ENCODE results near the gene FBLN2. TPM values are rescaled to one million over a fixed set of nuclear protein-coding genes. Genes with fewer than 3 reads are reported as not detected.

The FBLN2 gene
- total and polyA plus RNA-seq, 2 of the 13 experiments (the other 11 are each of a cell fraction or from before 2014, with no cell fraction given), result not detected

DNA sequence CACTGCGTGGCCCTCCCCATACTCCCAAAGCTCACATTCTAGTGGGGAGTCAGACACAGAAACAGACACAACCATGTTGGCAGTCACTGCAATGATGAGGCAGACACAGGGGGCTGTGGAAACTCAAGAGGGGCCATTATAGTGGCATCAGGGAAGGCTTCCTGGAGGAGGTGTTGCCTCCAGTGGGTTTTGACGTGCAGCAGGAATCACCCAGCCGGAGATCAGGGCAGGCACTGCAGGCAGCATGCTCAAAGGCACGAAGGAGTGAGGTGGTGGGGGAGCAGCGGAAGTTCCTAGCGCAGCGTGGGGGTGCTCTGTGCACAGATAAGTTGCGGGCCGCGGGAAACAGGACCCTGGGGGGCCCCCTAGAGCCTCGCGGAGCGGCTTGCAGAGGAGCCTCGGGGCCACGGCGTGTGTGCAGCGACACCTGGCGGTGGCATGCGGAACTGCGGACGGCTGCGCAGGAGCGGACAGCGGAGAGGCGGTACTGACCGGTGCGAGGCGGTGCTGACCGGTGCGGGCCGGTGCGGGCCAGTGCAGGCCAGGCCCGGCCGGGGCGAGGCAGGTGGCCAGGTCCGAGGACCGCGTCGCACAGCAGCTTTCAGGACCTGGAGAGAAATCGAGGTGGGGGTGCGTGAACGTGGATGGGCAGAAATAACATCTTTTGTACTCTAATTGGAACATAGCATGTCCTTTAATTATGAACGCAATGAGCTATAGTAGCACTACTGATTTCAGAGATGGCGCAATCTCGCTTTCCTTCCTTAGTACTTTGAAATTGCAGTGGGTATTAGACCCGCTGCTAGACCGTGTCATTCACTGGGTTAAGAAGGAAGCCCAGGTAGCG lies 101.5 kb downstream of the FBLN2 start (continued):
- TF ChIP-seq ZSCAN9 (CRISPR knock-in tag; IDR thresholded peaks at IDR 0.05; ENCODE audit: borderline replicate concordance) (no peak), CEBPG (CRISPR knock-in tag; IDR thresholded peaks at IDR 0.05) (no peak), PHF8 (CRISPR knock-in tag; IDR thresholded peaks at IDR 0.05) (no peak), ZFP37 (CRISPR knock-in tag; IDR thresholded peaks at IDR 0.05; ENCODE audit: borderline replicate concordance) (no peak), ZNF747 (CRISPR knock-in tag; IDR thresholded peaks at IDR 0.05; ENCODE audit: borderline replicate concordance) (no peak), ZNF580 (CRISPR knock-in tag; IDR thresholded peaks at IDR 0.05; ENCODE audit: borderline replicate concordance, low read depth) (peak; percentile 73; the same call in 1 of the 2 replicates), ZNF503 (CRISPR knock-in tag; IDR thresholded peaks at IDR 0.05) (no peak), REXO4 (CRISPR knock-in tag; IDR thresholded peaks at IDR 0.05; ENCODE audit: borderline replicate concordance) (no peak), NFYC (CRISPR knock-in tag; IDR thresholded peaks at IDR 0.05) (no peak; the same call in 1 of the 2 replicates), GATAD1 (CRISPR knock-in tag; IDR thresholded peaks at IDR 0.05) (0 out of 2 replicates have a peak, but pooled peaks have one; percentile 27), SALL1 (CRISPR knock-in tag; IDR thresholded peaks at IDR 0.05) (peak; percentile 74), MIER2 (CRISPR knock-in tag; IDR thresholded peaks at IDR 0.05) (peak; percentile 47; the same call in 1 of the 2 replicates), SRSF9 (IDR thresholded peaks at IDR 0.05; ENCODE audit: borderline replicate concordance, insufficient read depth, low read depth, low read length, poor library complexity, severe bottlenecking) (no peak), HMGA1 (CRISPR knock-in tag; conservative IDR thresholded peaks at IDR 0.05) (no peak), ZNF263 (CRISPR knock-in tag; IDR thresholded peaks at IDR 0.05) (no peak), MXI1 (IDR thresholded peaks at IDR 0.05; ENCODE audit: borderline replicate concordance, low read depth, low read length) (peak; percentile 27; the same call in 1 of the 3 replicates), ZFX (CRISPR knock-in tag; IDR thresholded peaks at IDR 0.05; ENCODE audit: low read depth) (peak; percentile 55; the same call in 1 of the 2 replicates), ZFP41 (CRISPR knock-in tag; IDR thresholded peaks at IDR 0.05; ENCODE audit: borderline replicate concordance) (peak; percentile 30; the same call in 1 of the 2 replicates), TOPORS (CRISPR knock-in tag; IDR thresholded peaks at IDR 0.05) (no peak)
- TF ChIP-seq, protein P1, sequence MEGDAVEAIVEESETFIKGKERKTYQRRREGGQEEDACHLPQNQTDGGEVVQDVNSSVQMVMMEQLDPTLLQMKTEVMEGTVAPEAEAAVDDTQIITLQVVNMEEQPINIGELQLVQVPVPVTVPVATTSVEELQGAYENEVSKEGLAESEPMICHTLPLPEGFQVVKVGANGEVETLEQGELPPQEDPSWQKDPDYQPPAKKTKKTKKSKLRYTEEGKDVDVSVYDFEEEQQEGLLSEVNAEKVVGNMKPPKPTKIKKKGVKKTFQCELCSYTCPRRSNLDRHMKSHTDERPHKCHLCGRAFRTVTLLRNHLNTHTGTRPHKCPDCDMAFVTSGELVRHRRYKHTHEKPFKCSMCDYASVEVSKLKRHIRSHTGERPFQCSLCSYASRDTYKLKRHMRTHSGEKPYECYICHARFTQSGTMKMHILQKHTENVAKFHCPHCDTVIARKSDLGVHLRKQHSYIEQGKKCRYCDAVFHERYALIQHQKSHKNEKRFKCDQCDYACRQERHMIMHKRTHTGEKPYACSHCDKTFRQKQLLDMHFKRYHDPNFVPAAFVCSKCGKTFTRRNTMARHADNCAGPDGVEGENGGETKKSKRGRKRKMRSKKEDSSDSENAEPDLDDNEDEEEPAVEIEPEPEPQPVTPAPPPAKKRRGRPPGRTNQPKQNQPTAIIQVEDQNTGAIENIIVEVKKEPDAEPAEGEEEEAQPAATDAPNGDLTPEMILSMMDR (CRISPR knock-in tag; IDR thresholded peaks at IDR 0.05), result peak; percentile 98
- TF ChIP-seq, protein P2, sequence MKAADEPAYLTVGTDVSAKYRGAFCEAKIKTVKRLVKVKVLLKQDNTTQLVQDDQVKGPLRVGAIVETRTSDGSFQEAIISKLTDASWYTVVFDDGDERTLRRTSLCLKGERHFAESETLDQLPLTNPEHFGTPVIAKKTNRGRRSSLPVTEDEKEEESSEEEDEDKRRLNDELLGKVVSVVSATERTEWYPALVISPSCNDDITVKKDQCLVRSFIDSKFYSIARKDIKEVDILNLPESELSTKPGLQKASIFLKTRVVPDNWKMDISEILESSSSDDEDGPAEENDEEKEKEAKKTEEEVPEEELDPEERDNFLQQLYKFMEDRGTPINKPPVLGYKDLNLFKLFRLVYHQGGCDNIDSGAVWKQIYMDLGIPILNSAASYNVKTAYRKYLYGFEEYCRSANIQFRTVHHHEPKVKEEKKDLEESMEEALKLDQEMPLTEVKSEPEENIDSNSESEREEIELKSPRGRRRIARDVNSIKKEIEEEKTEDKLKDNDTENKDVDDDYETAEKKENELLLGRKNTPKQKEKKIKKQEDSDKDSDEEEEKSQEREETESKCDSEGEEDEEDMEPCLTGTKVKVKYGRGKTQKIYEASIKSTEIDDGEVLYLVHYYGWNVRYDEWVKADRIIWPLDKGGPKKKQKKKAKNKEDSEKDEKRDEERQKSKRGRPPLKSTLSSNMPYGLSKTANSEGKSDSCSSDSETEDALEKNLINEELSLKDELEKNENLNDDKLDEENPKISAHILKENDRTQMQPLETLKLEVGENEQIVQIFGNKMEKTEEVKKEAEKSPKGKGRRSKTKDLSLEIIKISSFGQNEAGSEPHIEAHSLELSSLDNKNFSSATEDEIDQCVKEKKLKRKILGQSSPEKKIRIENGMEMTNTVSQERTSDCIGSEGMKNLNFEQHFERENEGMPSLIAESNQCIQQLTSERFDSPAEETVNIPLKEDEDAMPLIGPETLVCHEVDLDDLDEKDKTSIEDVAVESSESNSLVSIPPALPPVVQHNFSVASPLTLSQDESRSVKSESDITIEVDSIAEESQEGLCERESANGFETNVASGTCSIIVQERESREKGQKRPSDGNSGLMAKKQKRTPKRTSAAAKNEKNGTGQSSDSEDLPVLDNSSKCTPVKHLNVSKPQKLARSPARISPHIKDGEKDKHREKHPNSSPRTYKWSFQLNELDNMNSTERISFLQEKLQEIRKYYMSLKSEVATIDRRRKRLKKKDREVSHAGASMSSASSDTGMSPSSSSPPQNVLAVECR (CRISPR knock-in tag; IDR thresholded peaks at IDR 0.05; ENCODE audit: borderline replicate concordance), result peak; percentile 39; the same call in 1 of the 2 replicates

Measured in HepG2 (cell line).